Measurements from ENCODE around the gene HAL.

HAL gene

GRCh38 chr12:96014943-96015599, 18.9 kb upstream of the HAL start:
- DNase-seq (ENCODE audit: low spot score): no peak

DNA sequence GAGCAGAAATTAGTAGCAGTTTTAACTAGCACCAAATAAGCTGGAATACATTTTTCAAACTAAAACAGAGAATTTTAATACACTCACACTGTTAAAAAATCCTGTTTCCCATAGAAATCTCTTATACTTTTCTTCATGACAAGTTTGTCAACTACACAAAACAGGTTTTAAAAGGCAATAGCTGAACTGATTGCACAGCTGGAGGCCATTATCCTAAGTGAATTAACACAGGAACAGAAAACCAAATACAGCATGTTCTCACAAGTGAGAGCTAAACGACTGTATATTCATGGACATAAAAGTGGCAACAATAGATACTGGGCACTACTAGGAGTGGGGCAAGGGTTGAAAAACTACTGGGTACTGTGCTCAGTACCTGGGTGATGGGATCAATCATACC, 11.6 kb upstream of the HAL start:
- no peak for DNase-seq (ENCODE audit: low spot score)

- DNase-seq (ENCODE audit: low spot score): no peak
Measured at GRCh38 chr12:96006727-96007126, 10.6 kb upstream of the HAL start.

- peak; percentile 5 for DNase-seq (ENCODE audit: low spot score)
Measured at GRCh38 chr12:96000858-96001257, 4.7 kb upstream of the HAL start.

DNA sequence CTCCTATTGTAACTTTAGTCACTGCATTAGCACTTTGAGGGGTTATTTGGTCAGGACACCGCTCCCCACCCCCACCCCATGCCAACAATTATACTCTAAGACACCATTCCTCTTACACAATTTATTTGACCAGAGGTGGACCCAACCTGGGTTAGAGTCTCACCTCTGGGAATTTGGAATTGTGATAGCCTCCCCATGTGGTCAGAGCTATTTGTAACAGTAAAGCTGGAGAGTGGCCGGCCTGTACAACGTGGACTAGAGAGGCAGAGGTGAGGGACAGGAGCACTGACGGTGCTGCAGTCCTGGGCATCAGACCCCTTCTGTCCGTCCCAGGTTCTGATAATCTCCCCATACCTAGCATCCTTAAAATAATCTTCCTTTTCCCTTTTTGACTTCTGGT, 3.3 kb upstream of the HAL start:
- DNase-seq (ENCODE audit: low spot score): no peak

GRCh38 chr12:95998611-95999286, 2.6 kb upstream of the HAL start:
- DNase-seq (ENCODE audit: low spot score): peak; percentile 79

GRCh38 chr12:95997911-95998510, 1.9 kb upstream of the HAL start:
- no peak for DNase-seq (ENCODE audit: low spot score)

- no peak for DNase-seq (ENCODE audit: low spot score)
Measured at GRCh38 chr12:95997276-95997675, 1.1 kb upstream of the HAL start.

- DNase-seq (ENCODE audit: low spot score): no peak
Measured at GRCh38 chr12:95995238-95996031, 709 bp downstream of the HAL start.

DNA sequence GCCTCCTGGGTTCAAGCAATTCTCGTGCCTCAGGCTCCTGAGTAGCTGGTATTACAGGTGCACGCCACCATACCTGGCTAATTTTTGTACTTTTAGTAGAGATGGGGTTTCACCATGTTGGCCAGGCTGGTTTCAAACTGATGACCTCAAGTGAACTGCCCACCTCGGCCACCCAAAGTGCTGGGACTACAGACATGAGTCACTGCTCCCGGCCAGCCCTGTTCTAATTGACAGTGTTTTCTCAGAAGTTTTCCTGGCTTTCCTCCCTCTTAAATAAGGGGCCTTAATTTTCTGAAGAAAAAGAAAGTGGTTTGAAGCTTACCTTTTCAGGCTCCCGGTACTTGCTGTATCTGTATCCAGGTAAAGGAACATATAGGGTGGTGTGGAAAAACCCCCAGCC, 1.7 kb downstream of the HAL start:
- DNase-seq (ENCODE audit: low spot score): no peak

- DNase-seq (ENCODE audit: low spot score): no peak
Measured at GRCh38 chr12:95993907-95994306, 2.2 kb downstream of the HAL start.

DNA sequence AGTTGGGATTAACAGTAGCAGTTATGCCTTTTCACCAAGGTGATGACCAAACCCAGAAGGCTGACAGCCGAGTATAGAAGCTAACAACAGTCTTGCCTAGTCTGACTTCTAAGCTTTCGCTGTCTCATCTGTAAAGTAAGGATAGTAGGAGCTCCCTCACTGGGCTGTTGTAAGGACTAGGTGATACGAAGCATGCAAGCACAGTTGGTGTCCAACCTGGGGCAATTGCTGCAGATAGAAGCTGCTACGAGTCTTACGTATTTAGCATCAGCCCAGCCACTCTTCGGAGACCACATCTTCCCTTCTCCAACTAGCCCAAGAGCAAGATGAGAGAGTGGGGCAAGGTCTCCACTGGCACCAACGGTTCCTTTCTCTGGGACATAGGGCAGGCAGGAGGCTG, 6.0 kb downstream of the HAL start:
- no peak for DNase-seq (ENCODE audit: low spot score)

DNA sequence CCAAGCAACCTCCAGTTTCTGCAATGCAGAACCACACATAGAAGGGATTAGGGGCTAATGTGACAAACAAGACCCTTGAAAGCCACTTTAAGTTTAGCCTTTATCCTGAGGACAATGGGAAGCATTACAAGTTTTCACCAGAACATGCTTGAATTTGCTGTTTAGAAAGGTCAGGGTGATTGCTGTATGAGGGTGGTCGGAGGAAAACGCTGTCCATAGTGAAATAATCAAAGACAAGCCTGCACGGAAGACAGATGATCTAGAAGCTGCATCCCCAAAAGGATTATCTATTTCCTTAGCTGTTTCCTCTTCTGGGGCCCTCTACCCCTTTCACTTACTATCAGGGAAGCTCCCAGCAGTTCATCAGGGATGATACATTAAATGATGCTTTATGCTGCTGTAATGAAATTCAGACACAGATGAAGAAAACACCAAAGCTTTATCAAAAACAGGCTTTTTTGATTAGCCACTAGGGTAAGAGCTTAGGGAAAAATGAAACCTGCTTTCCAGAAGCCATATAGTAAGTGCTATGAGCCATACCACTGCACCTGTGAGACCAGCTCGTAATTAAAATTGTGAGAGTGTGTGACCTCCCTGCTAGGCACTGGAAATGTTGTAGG, 6.5 kb downstream of the HAL start:
- DNase-seq (ENCODE audit: low spot score): no peak

GRCh38 chr12:95988506-95989275, 7.5 kb downstream of the HAL start:
- DNase-seq (ENCODE audit: low spot score): no peak

- DNase-seq (ENCODE audit: low spot score): no peak
Measured at GRCh38 chr12:95986635-95987570, 9.2 kb downstream of the HAL start.

- no peak for DNase-seq (ENCODE audit: low spot score)
Measured at GRCh38 chr12:95984682-95985081, 11.5 kb downstream of the HAL start.

DNA sequence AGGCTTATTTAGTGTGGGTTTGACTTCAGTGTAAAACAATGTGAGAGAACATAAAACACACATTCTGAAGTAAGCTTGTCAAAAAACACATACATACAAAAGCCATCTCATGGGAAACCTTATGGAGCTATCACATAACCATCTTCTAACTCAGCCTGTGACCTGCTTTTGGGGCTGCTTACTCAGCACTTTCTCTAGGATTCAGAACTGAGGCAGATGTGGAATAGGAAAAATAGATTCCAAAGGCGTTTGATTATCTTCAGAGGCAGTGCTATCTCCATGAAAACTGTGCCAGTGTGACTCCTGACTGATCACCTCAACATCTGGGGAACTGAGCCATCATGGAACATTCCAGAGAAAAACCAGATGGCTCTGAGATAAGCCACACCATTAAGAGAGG, 13.5 kb downstream of the HAL start:
- no peak for DNase-seq (ENCODE audit: low spot score)

- no peak for DNase-seq (ENCODE audit: low spot score)
Measured at GRCh38 chr12:95980437-95980836, 15.7 kb downstream of the HAL start.

- no peak for DNase-seq (ENCODE audit: low spot score)
Measured at GRCh38 chr12:95978774-95979173, 17.4 kb downstream of the HAL start.

DNA sequence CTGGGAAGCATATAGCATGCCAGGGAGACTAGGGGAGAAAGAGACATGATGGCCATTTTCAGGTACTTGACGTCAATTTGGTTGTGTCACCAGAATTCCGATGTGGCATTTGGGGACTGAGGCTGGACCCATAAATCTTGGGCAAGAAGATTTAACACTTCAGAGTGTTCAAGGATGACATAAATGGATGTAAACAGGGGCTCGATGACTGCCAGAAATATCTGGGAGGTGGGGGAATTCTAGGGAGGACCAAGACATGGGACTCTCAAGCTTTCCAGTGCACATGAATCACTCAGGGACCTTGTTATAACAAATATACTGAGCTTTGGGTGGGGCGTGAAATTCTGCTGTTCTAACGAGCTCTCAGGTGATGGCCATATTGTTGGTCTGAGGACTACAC, 17.8 kb downstream of the HAL start:
- DNase-seq (ENCODE audit: low spot score): no peak

All from pons (tissue), 1 donor.